Activated T-helper 1 cell treated with anti-CD3 and anti-CD28 coated beads, Interleukin-12 subunit alpha, Interleukin-12 subunit beta, Interleukin-2, Interleukin-4 antibody, amounts not matched to agents 30 ng/mL and 10 ng/mL and 1 ng/mL, durations not matched to agents 14 hours and 24 hours and 36 hours (primary cell): ENCODE data around the gene COA3. TPM values are rescaled to one million over a fixed set of nuclear protein-coding genes. Genes with fewer than 3 reads are reported as not detected.

Source experiments
- DNase-seq: peaks from one replicate; pipeline ENCODE4 v3.0.0; 2021; ENCODE audit warnings: low spot score
- H3K27ac Mint-ChIP-seq: one replicate; pipeline ENCODE4 v1.8.0; 2021; ENCODE audit warnings: mild to moderate bottlenecking, mixed read lengths
- H3K27me3 Mint-ChIP-seq: one replicate; pipeline ENCODE4 v1.8.0; 2022; ENCODE audit warnings: mild to moderate bottlenecking, moderate library complexity, mixed read lengths; ENCODE audit not compliant: insufficient read depth
- H3K36me3 Mint-ChIP-seq: one replicate; pipeline ENCODE4 v1.8.0; 2021; ENCODE audit warnings: low read depth, mixed read lengths
- H3K4me1 Mint-ChIP-seq: one replicate; pipeline ENCODE4 v1.8.0; 2021; ENCODE audit warnings: low read depth, mixed read lengths
- H3K4me3 Mint-ChIP-seq: one replicate; pipeline ENCODE4 v1.8.0; 2021; ENCODE audit warnings: mild to moderate bottlenecking, moderate library complexity, mixed read lengths
- H3K9me3 Mint-ChIP-seq: one replicate; pipeline ENCODE4 v1.8.0; 2021; ENCODE audit warnings: mixed read lengths
- intact Hi-C: fragments of 100-400 bp; cut with micrococcal nuclease; formaldehyde crosslinking; loops from one replicate; pipeline ENCODE4 v1.15.1; 2024
- total RNA-seq: library from RNA; stranded (reverse); gene quantifications from 2 replicates; pipeline ENCODE4 v1.2.3, GENCODE V29; 2022

The COA3 gene
- total RNA-seq, 1 donor from 2014 or later = 59.3 TPM

- no peak overlapping the region for H3K27ac Mint-ChIP-seq
- H3K36me3 Mint-ChIP-seq = peaks cover 10% of the 10 kb centered on the region
- DNase-seq = no peak
- H3K4me1 Mint-ChIP-seq = no peaks in the 10 kb centered on the region
- no peak overlapping the region for H3K4me3 Mint-ChIP-seq
- intact Hi-C loops = no loop called here
- peaks cover 4% of the 10 kb centered on the region for H3K27me3 Mint-ChIP-seq
- H3K9me3 Mint-ChIP-seq = no peaks in the 10 kb centered on the region
Observed at GRCh38 chr17:42806249-42806648, 7.7 kb upstream of the COA3 start.

DNA sequence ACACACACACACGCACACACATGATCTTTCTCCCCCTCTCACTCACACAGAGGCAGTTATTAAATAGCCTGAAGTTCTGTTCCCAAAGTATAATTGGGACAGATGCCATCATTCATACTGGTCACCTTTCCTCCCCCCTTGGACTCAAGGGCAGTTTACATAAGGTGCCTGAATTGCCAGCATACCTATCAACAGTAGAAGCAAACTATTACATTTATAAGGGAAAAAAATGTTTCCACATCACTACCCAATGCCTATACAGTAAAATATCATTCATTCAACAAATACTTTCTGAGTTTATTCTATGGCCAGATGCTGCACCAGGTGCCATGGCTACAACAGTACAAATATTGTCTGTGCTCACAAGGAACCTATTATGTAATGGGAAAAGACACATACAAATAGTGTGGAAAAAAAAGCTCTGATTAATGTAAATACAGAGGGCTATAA, 6.4 kb upstream of the COA3 start:
- Mint-ChIP-seq H3K4me3 (no peak overlapping the region), H3K4me1 (no peaks in the 10 kb centered on the region), H3K27me3 (peaks cover 4% of the 10 kb centered on the region), H3K9me3 (no peaks in the 10 kb centered on the region), H3K27ac (no peak overlapping the region), H3K36me3 (peaks cover 3% of the 10 kb centered on the region)
- intact Hi-C loops = no loop called here
- no peak for DNase-seq

- intact Hi-C loops = no loop called here
- peaks cover 6% of the 10 kb centered on the region for H3K27me3 Mint-ChIP-seq
- H3K4me1 Mint-ChIP-seq = peaks cover 6% of the 10 kb centered on the region
- no peaks in the 10 kb centered on the region for H3K9me3 Mint-ChIP-seq
- DNase-seq = no peak
- H3K4me3 Mint-ChIP-seq = no peak overlapping the region
- no peaks in the 10 kb centered on the region for H3K36me3 Mint-ChIP-seq
- no peak overlapping the region for H3K27ac Mint-ChIP-seq
Observed at GRCh38 chr17:42803074-42803883, 4.8 kb upstream of the COA3 start.

GRCh38 chr17:42798011-42798382, 507 bp downstream of the COA3 start:
- peaks cover 3% of the 10 kb centered on the region for H3K36me3 Mint-ChIP-seq
- peak overlapping the region; percentile 90 for H3K4me3 Mint-ChIP-seq
- H3K9me3 Mint-ChIP-seq = no peaks in the 10 kb centered on the region
- DNase-seq = no peak
- intact Hi-C loops = loop anchor here (1.0 kb wide), 3 partner anchors 25 to 77 kb away; partner anchors contain the start of genes BECN1 and VPS25
- peak overlapping the region; percentile 56 for H3K27ac Mint-ChIP-seq
- peaks cover 3% of the 10 kb centered on the region for H3K27me3 Mint-ChIP-seq
- H3K4me1 Mint-ChIP-seq = peaks cover 19% of the 10 kb centered on the region

DNA sequence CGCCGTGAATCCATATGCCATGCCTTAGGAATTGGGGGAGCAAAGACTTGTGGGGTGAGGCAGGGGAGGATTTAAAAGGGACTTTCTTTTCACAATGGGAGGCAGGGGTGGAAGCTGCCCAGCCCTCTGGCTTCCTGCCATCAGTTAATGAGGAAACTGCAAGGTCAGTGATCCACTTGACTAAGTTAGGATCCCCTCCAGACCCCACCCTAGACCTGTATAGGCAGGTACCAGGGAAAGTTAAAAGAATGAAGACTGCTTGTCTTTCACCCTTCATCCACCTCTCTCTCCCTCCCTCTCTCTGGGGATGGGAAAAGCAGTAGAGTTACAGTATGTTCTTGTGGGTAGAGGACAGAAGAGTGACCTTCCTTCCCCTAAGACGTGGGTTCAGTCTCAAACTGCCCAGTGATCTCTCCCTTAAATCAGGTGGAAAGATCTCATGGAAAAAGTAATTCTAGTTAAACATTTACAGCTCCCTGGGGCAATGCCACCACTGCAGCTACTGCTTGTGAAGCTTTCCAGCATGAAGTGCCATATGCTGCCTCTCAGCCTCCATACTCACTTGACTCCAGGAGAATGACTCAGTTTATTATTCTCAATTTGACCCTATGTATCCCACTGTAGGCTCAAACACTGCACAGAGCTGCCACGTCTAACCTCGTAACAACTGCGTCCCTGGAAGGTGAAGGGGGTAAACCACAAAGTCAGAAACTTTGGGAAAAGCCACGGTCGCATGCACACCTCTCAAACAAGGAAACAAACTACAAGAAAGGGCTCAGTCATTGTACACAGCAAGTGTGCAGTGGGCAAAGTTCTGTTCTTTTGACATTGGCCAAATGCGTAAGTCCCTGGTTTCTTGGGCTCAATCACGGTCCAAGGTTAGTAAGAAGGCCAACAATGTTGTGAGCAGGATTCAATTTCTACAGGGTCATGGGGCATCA, 1.2 kb downstream of the COA3 start:
- no peak for DNase-seq
- intact Hi-C loops = loop anchor here (1.0 kb wide), 3 partner anchors 24 to 76 kb away; partner anchors contain the start of genes BECN1 and VPS25
- no peak overlapping the region for H3K27ac Mint-ChIP-seq
- H3K4me3 Mint-ChIP-seq = peak overlapping the region; percentile 90
- peaks cover 3% of the 10 kb centered on the region for H3K27me3 Mint-ChIP-seq
- H3K4me1 Mint-ChIP-seq = peaks cover 19% of the 10 kb centered on the region
- peaks cover 3% of the 10 kb centered on the region for H3K36me3 Mint-ChIP-seq
- H3K9me3 Mint-ChIP-seq = no peaks in the 10 kb centered on the region

- Mint-ChIP-seq H3K27ac (no peak overlapping the region), H3K4me1 (peaks cover 19% of the 10 kb centered on the region), H3K4me3 (peak overlapping the region; percentile 63), H3K36me3 (peaks cover 3% of the 10 kb centered on the region), H3K9me3 (no peaks in the 10 kb centered on the region), H3K27me3 (peaks cover 2% of the 10 kb centered on the region)
- intact Hi-C loops = no loop called here
- DNase-seq = no peak
Observed at GRCh38 chr17:42796066-42796758, 2.3 kb downstream of the COA3 start.

- intact Hi-C loops = no loop called here
- Mint-ChIP-seq H3K36me3 (peaks cover 3% of the 10 kb centered on the region), H3K27me3 (peaks cover 2% of the 10 kb centered on the region), H3K27ac (no peak overlapping the region), H3K4me3 (no peak overlapping the region), H3K4me1 (peaks cover 19% of the 10 kb centered on the region), H3K9me3 (no peaks in the 10 kb centered on the region)
- no peak for DNase-seq
Observed at GRCh38 chr17:42795465-42795864, 3.0 kb downstream of the COA3 start.

DNA sequence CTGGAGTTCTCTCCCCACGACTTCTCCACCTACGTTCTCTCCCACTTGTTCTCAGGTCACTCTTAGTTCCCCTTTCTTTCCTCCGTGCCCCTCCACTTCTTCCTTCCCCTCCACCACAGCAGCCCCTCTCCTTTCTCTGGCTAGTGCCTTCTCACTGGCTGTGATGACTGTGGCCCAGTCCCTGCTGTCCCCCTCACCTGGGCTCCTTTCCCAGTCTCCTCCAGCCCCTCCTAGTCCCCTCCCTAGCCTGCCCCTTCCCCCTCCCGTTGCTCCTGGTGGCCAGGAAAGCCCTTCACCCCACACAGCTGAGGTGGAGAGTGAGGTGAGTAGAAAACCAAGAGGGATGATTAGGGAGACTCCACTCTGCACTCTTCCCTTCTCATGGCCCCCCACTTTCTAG, 3.4 kb downstream of the COA3 start:
- Mint-ChIP-seq H3K4me3 (peak overlapping the region; percentile 24), H3K4me1 (peaks cover 19% of the 10 kb centered on the region), H3K36me3 (peaks cover 3% of the 10 kb centered on the region), H3K27me3 (peaks cover 2% of the 10 kb centered on the region), H3K9me3 (no peaks in the 10 kb centered on the region), H3K27ac (no peak overlapping the region)
- intact Hi-C loops = no loop called here
- no peak for DNase-seq

DNA sequence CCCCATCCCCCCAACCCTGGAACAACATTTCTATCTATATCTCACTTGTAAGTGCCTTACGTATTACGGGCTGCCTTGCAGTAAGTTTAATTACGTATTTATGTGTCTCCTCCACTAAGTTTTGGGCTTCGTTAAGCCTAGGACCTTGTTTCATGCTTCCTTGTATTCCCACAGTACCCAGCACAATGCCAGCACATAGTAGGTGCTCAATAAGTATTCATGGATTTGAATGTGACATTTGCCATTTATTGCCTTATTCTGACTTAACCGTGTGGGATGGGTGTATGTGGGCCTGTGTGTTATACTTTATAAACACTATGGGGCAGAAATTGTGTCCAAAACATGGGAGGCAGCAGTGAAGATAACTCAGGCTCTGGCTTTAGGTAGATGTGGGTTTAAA, 6.0 kb downstream of the COA3 start:
- DNase-seq = no peak
- peaks cover 3% of the 10 kb centered on the region for H3K36me3 Mint-ChIP-seq
- peaks cover 8% of the 10 kb centered on the region for H3K4me1 Mint-ChIP-seq
- H3K27me3 Mint-ChIP-seq = peaks cover 17% of the 10 kb centered on the region
- intact Hi-C loops = no loop called here
- H3K9me3 Mint-ChIP-seq = no peaks in the 10 kb centered on the region
- H3K27ac Mint-ChIP-seq = no peak overlapping the region
- H3K4me3 Mint-ChIP-seq = no peak overlapping the region

DNA sequence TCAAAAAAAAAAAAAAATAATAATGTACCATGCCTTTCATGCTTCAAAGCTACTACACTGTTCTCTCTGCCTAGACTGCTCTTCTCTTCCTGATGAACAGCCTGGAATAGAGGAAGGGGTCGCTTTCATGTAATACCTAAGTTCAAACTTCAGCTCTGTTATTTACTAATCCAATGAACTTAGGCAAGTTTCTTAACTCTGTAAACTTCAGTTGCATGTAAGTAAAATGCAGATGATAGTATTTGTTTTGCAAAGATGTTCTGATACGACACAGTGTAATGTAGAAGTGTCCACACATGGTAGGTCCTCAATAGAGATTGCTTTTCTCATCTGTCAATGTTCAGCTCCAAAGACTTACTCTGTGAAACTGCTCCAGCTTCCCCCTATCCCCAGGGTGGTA, 6.6 kb downstream of the COA3 start:
- intact Hi-C loops = no loop called here
- Mint-ChIP-seq H3K4me3 (no peak overlapping the region), H3K36me3 (peaks cover 3% of the 10 kb centered on the region), H3K27me3 (peaks cover 18% of the 10 kb centered on the region), H3K27ac (no peak overlapping the region), H3K4me1 (peaks cover 5% of the 10 kb centered on the region), H3K9me3 (no peaks in the 10 kb centered on the region)
- no peak for DNase-seq

GRCh38 chr17:42787266-42787665, 11.2 kb downstream of the COA3 start:
- H3K4me3 Mint-ChIP-seq = no peak overlapping the region
- no peak for DNase-seq
- H3K27ac Mint-ChIP-seq = no peak overlapping the region
- peaks cover 4% of the 10 kb centered on the region for H3K36me3 Mint-ChIP-seq
- H3K4me1 Mint-ChIP-seq = peaks cover 12% of the 10 kb centered on the region
- intact Hi-C loops = no loop called here
- H3K27me3 Mint-ChIP-seq = peaks cover 56% of the 10 kb centered on the region
- H3K9me3 Mint-ChIP-seq = no peaks in the 10 kb centered on the region

DNA sequence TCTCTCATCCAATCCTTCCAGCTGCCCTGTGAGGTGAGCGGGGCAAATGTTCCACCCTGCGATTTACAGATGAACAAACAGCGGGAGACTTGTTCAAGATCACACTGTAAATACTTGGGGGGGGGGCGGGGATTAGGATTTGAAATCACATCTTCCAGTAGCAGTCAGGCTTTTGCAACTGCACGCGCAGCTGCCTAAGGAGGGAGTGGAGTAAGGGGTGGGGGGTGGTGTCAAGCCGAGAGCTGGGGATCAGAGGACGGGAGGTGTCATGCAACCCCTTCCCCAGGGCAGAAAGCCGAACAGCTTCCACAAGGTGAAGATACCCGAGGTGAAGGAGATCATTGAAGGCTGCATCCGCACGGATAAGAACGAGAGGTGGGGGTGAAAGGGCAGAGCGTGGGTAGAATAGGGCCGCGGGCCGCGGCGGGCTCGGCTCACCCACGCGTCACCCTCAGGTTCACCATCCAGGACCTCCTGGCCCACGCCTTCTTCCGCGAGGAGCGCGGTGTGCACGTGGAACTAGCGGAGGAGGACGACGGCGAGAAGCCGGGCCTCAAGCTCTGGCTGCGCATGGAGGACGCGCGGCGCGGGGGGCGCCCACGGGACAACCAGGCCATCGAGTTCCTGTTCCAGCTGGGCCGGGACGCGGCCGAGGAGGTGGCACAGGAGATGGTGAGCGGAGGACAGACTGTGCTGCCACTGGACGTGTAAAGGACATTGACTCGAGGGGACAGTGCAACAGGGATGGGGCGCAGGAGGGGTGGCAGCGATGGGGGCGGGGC, 13.5 kb downstream of the COA3 start:
- no peak for DNase-seq
- no peak overlapping the region for H3K4me3 Mint-ChIP-seq
- peaks cover 12% of the 10 kb centered on the region for H3K4me1 Mint-ChIP-seq
- peaks cover 6% of the 10 kb centered on the region for H3K36me3 Mint-ChIP-seq
- no peaks in the 10 kb centered on the region for H3K9me3 Mint-ChIP-seq
- H3K27ac Mint-ChIP-seq = no peak overlapping the region
- peaks cover 68% of the 10 kb centered on the region for H3K27me3 Mint-ChIP-seq
- intact Hi-C loops = loop anchor here (5.0 kb wide), 1 partner anchor 113 kb away; no protein-coding TSS in a partner anchor
